ENCODE data around the gene CLCN7. TPM values are rescaled to one million over a fixed set of nuclear protein-coding genes. Genes with fewer than 3 reads are reported as not detected.

CLCN7 gene
- total RNA-seq, 2 donors from 2014 or later: 19.4 to 31.7 TPM

GRCh38 chr16:1450841-1451240 is 24.0 kb downstream of the CLCN7 start:
- Histone ChIP-seq H3K27me3 (no peaks in the 10 kb centered on the region), H3K27ac (no peak overlapping the region), H3K36me3 (peaks cover 88% of the 10 kb centered on the region), H3K9me3 (no peaks in the 10 kb centered on the region), H3K4me1 (no peaks in the 10 kb centered on the region), H3K4me3 (no peak overlapping the region)
- TF ChIP-seq CTCF (IDR thresholded peaks at IDR 0.05): no peak
- no peak for DNase-seq (ENCODE audit: low spot score)

GRCh38 chr16:1450218-1450617 is 24.6 kb downstream of the CLCN7 start:
- no peaks in the 10 kb centered on the region for H3K9me3 ChIP-seq
- no peak overlapping the region for H3K27ac ChIP-seq
- peaks cover 86% of the 10 kb centered on the region for H3K36me3 ChIP-seq
- H3K27me3 ChIP-seq: no peaks in the 10 kb centered on the region
- TF ChIP-seq CTCF (IDR thresholded peaks at IDR 0.05): no peak
- H3K4me1 ChIP-seq: no peaks in the 10 kb centered on the region
- no peak for DNase-seq (ENCODE audit: low spot score)
- H3K4me3 ChIP-seq: no peak overlapping the region

- Histone ChIP-seq H3K36me3 (peaks cover 77% of the 10 kb centered on the region), H3K4me1 (no peaks in the 10 kb centered on the region), H3K9me3 (no peaks in the 10 kb centered on the region), H3K4me3 (no peak overlapping the region), H3K27ac (no peak overlapping the region), H3K27me3 (no peaks in the 10 kb centered on the region)
- no peak for DNase-seq (ENCODE audit: low spot score)
- TF ChIP-seq CTCF (IDR thresholded peaks at IDR 0.05): no peak
Measured at GRCh38 chr16:1449201-1449788, 25.5 kb downstream of the CLCN7 start.

- peaks cover 70% of the 10 kb centered on the region for H3K36me3 ChIP-seq
- no peaks in the 10 kb centered on the region for H3K27me3 ChIP-seq
- H3K4me1 ChIP-seq: no peaks in the 10 kb centered on the region
- TF ChIP-seq CTCF (IDR thresholded peaks at IDR 0.05): no peak
- no peak overlapping the region for H3K4me3 ChIP-seq
- DNase-seq (ENCODE audit: low spot score): no peak
- H3K9me3 ChIP-seq: no peaks in the 10 kb centered on the region
- no peak overlapping the region for H3K27ac ChIP-seq
Measured at GRCh38 chr16:1448536-1449116, 26.2 kb downstream of the CLCN7 start.

- H3K36me3 ChIP-seq: peaks cover 64% of the 10 kb centered on the region
- DNase-seq (ENCODE audit: low spot score): no peak
- TF ChIP-seq CTCF (IDR thresholded peaks at IDR 0.05): no peak
- H3K9me3 ChIP-seq: no peaks in the 10 kb centered on the region
- H3K27ac ChIP-seq: no peak overlapping the region
- H3K4me3 ChIP-seq: no peak overlapping the region
- no peaks in the 10 kb centered on the region for H3K4me1 ChIP-seq
- H3K27me3 ChIP-seq: no peaks in the 10 kb centered on the region
Measured at GRCh38 chr16:1447965-1448364, 26.9 kb downstream of the CLCN7 start.
